Fibroblast of lung (primary cell): ENCODE results near the gene NFASC. TPM values are rescaled to one million over a fixed set of nuclear protein-coding genes. Genes with fewer than 3 reads are reported as not detected.

Experiments
- DNase-seq, 2 donors: peaks; one replicate each; pipeline versions ENCODE4 v3.0.0 to v3.0.0-alpha.2; 2010; ENCODE audit warnings: low read depth in 2 of 2
- H2AFZ ChIP-seq: 2 replicates; pipeline ENCODE4 v1.5.1; 2012; ENCODE audit warnings: low read length, control low read depth, inconsistent platforms
- H3K27ac ChIP-seq: 2 replicates; pipeline ENCODE4 v1.5.1; 2011; ENCODE audit warnings: low read length, control low read depth; ENCODE audit not compliant: insufficient read depth
- H3K27me3 ChIP-seq: 2 replicates; pipeline ENCODE4 v1.5.1; 2011; ENCODE audit warnings: mild to moderate bottlenecking, low read length; ENCODE audit not compliant: control insufficient read depth, insufficient read depth
- H3K36me3 ChIP-seq: 2 replicates; pipeline ENCODE4 v1.5.1; 2011; ENCODE audit warnings: low read length; ENCODE audit not compliant: control insufficient read depth, insufficient read depth
- H3K4me1 ChIP-seq: 2 replicates; pipeline ENCODE4 v1.5.1; 2011; ENCODE audit warnings: low read length; ENCODE audit not compliant: control insufficient read depth, insufficient read depth; ENCODE audit errors: extremely low read depth
- H3K4me2 ChIP-seq: 2 replicates; pipeline ENCODE4 v1.5.1; 2011; ENCODE audit warnings: low read length, control low read depth; ENCODE audit not compliant: insufficient read depth; ENCODE audit errors: extremely low read depth
- H3K4me3 ChIP-seq, 4 experiments: fragments of 200-600 bp in 1 of 4; sonication (generic) in 1 of 4; replicated peaks in 1 of 4; 2 replicates each; pipeline ENCODE4 v1.5.1; 2011 to 2016; ENCODE audit warnings: low read length in 4 of 4, low read depth in 3 of 4, mild to moderate bottlenecking in 3 of 4, control low read depth in 2 of 4, inconsistent platforms in 1 of 4, mixed read lengths in 1 of 4; ENCODE audit not compliant: insufficient read depth in 1 of 4; ENCODE audit errors: control extremely low read depth in 1 of 4
- H3K79me2 ChIP-seq: 2 replicates; pipeline ENCODE4 v1.5.1; 2012; ENCODE audit warnings: mild to moderate bottlenecking, low read length, inconsistent platforms; ENCODE audit not compliant: control insufficient read depth, insufficient read depth
- H3K9ac ChIP-seq: 2 replicates; pipeline ENCODE4 v1.5.1; 2011; ENCODE audit warnings: mild to moderate bottlenecking, low read length, control low read depth; ENCODE audit not compliant: insufficient read depth
- H3K9me3 ChIP-seq: 2 replicates; pipeline ENCODE4 v1.5.1; 2012; ENCODE audit warnings: low read depth, low read length; ENCODE audit not compliant: control insufficient read depth, insufficient read depth
- H4K20me1 ChIP-seq: 2 replicates; pipeline ENCODE4 v1.5.1; 2011; ENCODE audit warnings: low read length; ENCODE audit not compliant: control insufficient read depth, insufficient read depth; ENCODE audit errors: extremely low read depth
- CTCF ChIP-seq, 2 donors: IDR thresholded peaks in 1 of 2; conservative IDR thresholded peaks in 1 of 2; 1 replicate in 1 of 2; 2 replicates in 1 of 2; pipeline ENCODE4 v1.5.1; 2011 to 2012; ENCODE audit warnings: low read length in 2 of 2, control low read depth in 1 of 2, inconsistent platforms in 1 of 2, low read depth in 1 of 2, mild to moderate bottlenecking in 1 of 2
- EZH2 ChIP-seq: IDR thresholded peaks from 2 replicates; pipeline ENCODE4 v1.5.1; 2012; ENCODE audit warnings: low read length, control low read depth, mild to moderate bottlenecking; ENCODE audit errors: missing control alignments
- polyA plus RNA-seq, 2 donors: library from polyadenylated mRNA; depleted of rRNA in 1 of 2; stranded (reverse) in 1 of 2; unstranded in 1 of 2; fragments of >200 nt; gene quantifications; 2 replicates each; pipeline ENCODE4 v1.2.1, GENCODE V29; 2011 to 2012; ENCODE audit warnings: missing spikeins in 1 of 2
- total RNA-seq: library from RNA; depleted of rRNA; stranded (reverse); fragments of >200 nt; gene quantifications from 2 replicates; pipeline ENCODE4 v1.2.1, GENCODE V29; 2014

The NFASC gene
- total and polyA plus RNA-seq, 2 donors (not counting 1 experiment from before 2014, with no cell fraction given), result 13.4 to 16.5 TPM

- Histone ChIP-seq H3K79me2 (no peaks in the 10 kb centered on the region), H2AFZ (no peak overlapping the region), H3K9me3 (no peaks in the 10 kb centered on the region), H3K4me3 (no peak overlapping the region), H3K4me1 (no peaks in the 10 kb centered on the region), H3K9ac (no peak overlapping the region), H3K27me3 (peaks cover 4% of the 10 kb centered on the region), H3K36me3 (no peaks in the 10 kb centered on the region), H3K27ac (no peak overlapping the region), H3K4me2 (no peak overlapping the region), H4K20me1 (no peaks in the 10 kb centered on the region)
- no peak for DNase-seq
- no peak for TF ChIP-seq EZH2
- no peak for TF ChIP-seq CTCF (conservative IDR thresholded peaks at IDR 0.05 in 1 of 2, IDR thresholded peaks at IDR 0.05 in 1 of 2; ENCODE audit: low read depth in 1 of 2, low read length in 2 of 2)
Observed at GRCh38 chr1:205059660-205060059, 189.0 kb downstream of the NFASC start.

GRCh38 chr1:205060746-205061145 is 190.1 kb downstream of the NFASC start:
- Histone ChIP-seq H3K36me3 (no peaks in the 10 kb centered on the region), H3K27ac (no peak overlapping the region), H4K20me1 (no peaks in the 10 kb centered on the region), H3K79me2 (no peaks in the 10 kb centered on the region), H2AFZ (no peak overlapping the region), H3K4me1 (no peaks in the 10 kb centered on the region), H3K4me2 (no peak overlapping the region), H3K9me3 (no peaks in the 10 kb centered on the region), H3K9ac (no peak overlapping the region), H3K4me3 (no peak overlapping the region), H3K27me3 (peaks cover 2% of the 10 kb centered on the region)
- no peak for DNase-seq
- TF ChIP-seq CTCF (conservative IDR thresholded peaks at IDR 0.05 in 1 of 2, IDR thresholded peaks at IDR 0.05 in 1 of 2; ENCODE audit: low read depth in 1 of 2, low read length in 2 of 2), result no peak
- no peak for TF ChIP-seq EZH2

GRCh38 chr1:205061227-205061626 is 190.6 kb downstream of the NFASC start:
- H2AFZ ChIP-seq, result no peak overlapping the region
- TF ChIP-seq EZH2 (no peak), CTCF (conservative IDR thresholded peaks at IDR 0.05 in 1 of 2, IDR thresholded peaks at IDR 0.05 in 1 of 2; ENCODE audit: low read depth in 1 of 2, low read length in 2 of 2) (no peak)

More at GRCh38 chr1:205061227-205061626, 190.6 kb downstream of the NFASC start:
- Histone ChIP-seq H3K36me3 (no peaks in the 10 kb centered on the region), H3K9ac (no peak overlapping the region), H3K9me3 (no peaks in the 10 kb centered on the region), H3K4me3 (no peak overlapping the region), H3K79me2 (no peaks in the 10 kb centered on the region), H3K27me3 (peaks cover 2% of the 10 kb centered on the region), H4K20me1 (no peaks in the 10 kb centered on the region), H3K4me1 (no peaks in the 10 kb centered on the region), H3K27ac (no peak overlapping the region), H3K4me2 (no peak overlapping the region)
- DNase-seq, result no peak
